GM12878 (cell line): Measurements from ENCODE around the gene KRT10. TPM values are rescaled to one million over a fixed set of nuclear protein-coding genes. Genes with fewer than 3 reads are reported as not detected.

Source experiments
- ATAC-seq: fragments of 200-7000 bp; cut with Tn5 transposase; 3 replicates; pipeline ENCODE4 v1.9.1; 2020; ENCODE audit warnings: mild to moderate bottlenecking, moderate library complexity
- BruUV-seq: library from RNA; stranded (reverse); fragments of 400-500 nt; replicated peaks from 2 replicates; lab custom pipeline; 2021; lab: Mats Ljungman, UMichigan
- CTCF ChIA-PET: fragments of 300-600 bp; sonication (Branson Sonifier 250); formaldehyde crosslinking; extraction: SDS; loops from one replicate; lab custom pipeline; 2021; ENCODE audit warnings: inconsistent platforms; lab: Yijun Ruan, JAX
- POLR2A ChIA-PET: fragments of 350-600 bp; formaldehyde crosslinking; extraction: SDS; loops from one replicate; lab custom pipeline; 2021; ENCODE audit warnings: inconsistent platforms; lab: Charles Lee
- RAD21 ChIA-PET: fragments of 300-600 bp; sonication (Branson Sonifier 250); formaldehyde crosslinking; loops from one replicate; lab custom pipeline; 2023; ENCODE audit warnings: antibody characterized with exemption; ENCODE audit not compliant: unreplicated experiment; lab: Charles Lee
- SMC1A ChIA-PET: fragments of 300-600 bp; sonication (Branson Sonifier 250); formaldehyde crosslinking; loops from one replicate; lab custom pipeline; 2023; ENCODE audit not compliant: unreplicated experiment, uncharacterized antibody; lab: Charles Lee
- DNase-seq: peaks from one replicate; pipeline ENCODE4 v3.0.0-alpha.2; 2011; ENCODE audit warnings: low read depth, low spot score
- FAIRE-seq: peaks from 3 replicates; lab custom pipeline; 2011; peaks lifted over from hg19 to GRCh38; lab: Jason Lieb, UNC
- H2AFZ ChIP-seq: 2 replicates; pipeline ENCODE4 v1.6.0; 2011; ENCODE audit warnings: low read depth, low read length, control low read depth; ENCODE audit not compliant: control insufficient read depth
- H3K27ac ChIP-seq: 2 replicates; pipeline ENCODE4 v1.5.1; 2011; ENCODE audit warnings: control low read depth; ENCODE audit not compliant: control insufficient read depth, insufficient read depth
- H3K27me3 ChIP-seq, 2 experiments: replicated peaks in 1 of 2; 2 replicates each; pipeline versions ENCODE4 v1.6.0 to v1.6.1; 2011; ENCODE audit warnings: low read length in 1 of 2; ENCODE audit not compliant: control insufficient read depth in 2 of 2, insufficient read depth in 2 of 2
- H3K36me3 ChIP-seq, 2 experiments: 2 replicates each; pipeline ENCODE4 v1.5.1; 2011; ENCODE audit warnings: low read length in 1 of 2; ENCODE audit not compliant: control insufficient read depth in 2 of 2, insufficient read depth in 2 of 2
- H3K4me1 ChIP-seq: 2 replicates; pipeline ENCODE4 v1.6.1; 2011; ENCODE audit warnings: mild to moderate bottlenecking, low read length, moderate library complexity, mixed read lengths; ENCODE audit not compliant: control insufficient read depth, insufficient read depth
- H3K4me2 ChIP-seq: 2 replicates; pipeline ENCODE4 v1.6.0; 2011; ENCODE audit warnings: control low read depth; ENCODE audit not compliant: control insufficient read depth, insufficient read depth
- H3K4me3 ChIP-seq: fragments of 200-600 bp; sonication (generic); 2 replicates; pipeline ENCODE4 v1.5.1; 2016
- H3K79me2 ChIP-seq: 2 replicates; pipeline ENCODE4 v1.6.0; 2011; ENCODE audit warnings: low read length; ENCODE audit not compliant: control insufficient read depth, insufficient read depth
- H3K9ac ChIP-seq: 2 replicates; pipeline ENCODE4 v1.8.0; 2011; ENCODE audit warnings: low read length, control low read depth, mixed read lengths; ENCODE audit not compliant: control insufficient read depth, insufficient read depth
- H3K9me3 ChIP-seq: replicated peaks from 3 replicates; pipeline ENCODE4 v1.5.1; 2011; ENCODE audit warnings: mild to moderate bottlenecking, low read length; ENCODE audit not compliant: control insufficient read depth, insufficient read depth
- H4K20me1 ChIP-seq: 2 replicates; pipeline ENCODE4 v1.6.0; 2011; ENCODE audit not compliant: control insufficient read depth, insufficient read depth
- ATF7 ChIP-seq: fragments of 450-650 bp; IDR thresholded peaks from 2 replicates; pipeline ENCODE4 v1.6.1; 2016; ENCODE audit warnings: low read depth, mild to moderate bottlenecking
- CEBPB ChIP-seq, 2 experiments: fragments of 150-350 bp in 1 of 2; IDR thresholded peaks; 2 replicates each; pipeline ENCODE4 v1.6.1; 2012 to 2014; ENCODE audit warnings: low read depth in 2 of 2, low read length in 2 of 2, borderline replicate concordance in 1 of 2, inconsistent platforms in 1 of 2
- EGR1 ChIP-seq, 2 experiments: IDR thresholded peaks; 1 replicate in 1 of 2; 2 replicates in 1 of 2; pipeline ENCODE4 v1.6.1; 2011 to 2012; ENCODE audit warnings: low read depth in 2 of 2, low read length in 2 of 2, borderline replicate concordance in 1 of 2, mild to moderate bottlenecking in 1 of 2, moderate library complexity in 1 of 2
- ELK1 ChIP-seq: IDR thresholded peaks from 2 replicates; pipeline ENCODE4 v1.6.1; 2012; ENCODE audit warnings: low read depth, low read length, improper control_type of control experiment
- FOXK2 ChIP-seq: fragments of 450-650 bp; IDR thresholded peaks from 2 replicates; pipeline ENCODE4 v1.6.1; 2017; ENCODE audit warnings: mild to moderate bottlenecking, moderate library complexity
- HDAC2 ChIP-seq: fragments of 200-600 bp; sonication (generic); IDR thresholded peaks from 2 replicates; pipeline ENCODE4 v1.6.1; 2017
- HDGF ChIP-seq: fragments of 450-650 bp; IDR thresholded peaks from 2 replicates; pipeline ENCODE4 v1.6.1; 2016; ENCODE audit warnings: antibody characterized with exemption
- JUNB ChIP-seq: IDR thresholded peaks from 2 replicates; pipeline ENCODE4 v1.6.1; 2016; ENCODE audit warnings: antibody characterized with exemption, mild to moderate bottlenecking
- LARP7 ChIP-seq: fragments of 450-650 bp; IDR thresholded peaks from 2 replicates; pipeline ENCODE4 v1.6.1; 2017; ENCODE audit warnings: mild to moderate bottlenecking
- MTA3 ChIP-seq: IDR thresholded peaks from 2 replicates; pipeline ENCODE4 v1.6.1; 2012; ENCODE audit warnings: low read length, inconsistent platforms, borderline replicate concordance
- POLR2AphosphoS5 ChIP-seq: IDR thresholded peaks from 2 replicates; pipeline ENCODE4 v1.6.1; 2011; ENCODE audit warnings: mild to moderate bottlenecking, low read length, inconsistent platforms
- SIN3A ChIP-seq: IDR thresholded peaks from 2 replicates; pipeline ENCODE4 v1.6.1; 2012; ENCODE audit warnings: low read depth, low read length, improper control_type of control experiment
- SP1 ChIP-seq: IDR thresholded peaks from one replicate; pipeline ENCODE4 v1.6.1; 2011; ENCODE audit warnings: low read depth, low read length
- ZNF207 ChIP-seq: fragments of 450-650 bp; IDR thresholded peaks from 2 replicates; pipeline ENCODE4 v1.6.1; 2014; ENCODE audit warnings: antibody characterized with exemption, mild to moderate bottlenecking, borderline replicate concordance
- ZNF217 ChIP-seq: fragments of 450-650 bp; IDR thresholded peaks from 2 replicates; pipeline ENCODE4 v1.6.1; 2017; ENCODE audit warnings: antibody characterized with exemption, mild to moderate bottlenecking
- in situ Hi-C: fragments of 300-500 bp; cut with MboI; formaldehyde crosslinking; loops from 9 replicates; pipeline ENCODE4 v1.14.3; 2018; ENCODE audit warnings: mixed read lengths
- intact Hi-C: fragments of 100-400 bp; cut with micrococcal nuclease; formaldehyde crosslinking; loops from one replicate; pipeline ENCODE4 v1.14.2; 2022; ENCODE audit not compliant: unreplicated experiment
- polyA plus RNA-seq, 11 experiments: library from polyadenylated mRNA; depleted of rRNA in 4 of 11; unstranded in 6 of 11; stranded (reverse) in 5 of 11; fragments of >200 nt; fragmentation: Nextera tagmentation in 4 of 11; fragmentation: Illumina TruSeq in 1 of 11; extraction: Ambion mirVana in 4 of 11; extraction: Trizol in 1 of 11; gene quantifications; 1 replicate in 1 of 11; 2 replicates in 10 of 11; pipeline versions ENCODE4 v1.2.1 to v1.2.3, GENCODE V29; 2011 to 2016; ENCODE audit warnings: inconsistent platforms in 2 of 11, missing spikeins in 2 of 11, low read depth in 1 of 11
- total RNA-seq, 4 experiments: library from RNA; depleted of rRNA in 3 of 4; stranded (reverse); fragments of >200 nt in 3 of 4; fragmentation: Illumina TruSeq in 1 of 4; extraction: Trizol in 1 of 4; gene quantifications; 2 replicates each; pipeline versions ENCODE4 v1.2.1 to v1.2.3, GENCODE V29; 2013 to 2021
- TF ChIP-seq, protein P1 (sequence below): fragments of 450-650 bp; IDR thresholded peaks from 2 replicates; pipeline ENCODE4 v1.6.1; 2017; ENCODE audit warnings: mild to moderate bottlenecking
- TF ChIP-seq, protein P2 (sequence below): fragments of 450-650 bp; IDR thresholded peaks from 2 replicates; pipeline ENCODE4 v1.6.1; 2017; ENCODE audit warnings: mild to moderate bottlenecking, moderate library complexity

Gene KRT10
- total and polyA plus RNA-seq, 10 of the 15 experiments (the other 5 are each of a cell fraction or from before 2014, with no cell fraction given) = 10.8 to 98.5 (median 23.9) TPM

DNA sequence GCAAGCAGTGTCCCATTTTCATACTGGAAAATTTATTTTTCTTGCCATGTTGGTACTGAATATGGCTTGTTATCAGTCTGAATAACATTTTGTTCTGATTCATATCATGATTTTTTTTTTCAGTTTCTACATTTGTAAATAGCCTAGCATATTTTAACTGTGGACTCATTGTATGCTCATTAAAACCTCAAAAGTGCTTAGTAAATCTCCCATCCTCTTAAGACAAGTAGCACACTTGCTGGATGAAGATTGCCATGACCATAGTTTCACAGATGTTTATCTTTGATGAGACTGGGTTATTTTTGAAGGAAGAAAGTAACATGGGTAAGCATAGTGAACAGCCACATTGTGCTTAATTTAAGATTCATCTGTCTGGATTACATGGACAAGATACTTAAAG, 878 bp downstream of the KRT10 start:
- DNase-seq (no peak), FAIRE-seq (no peak), ATAC-seq (no peak)
- ChIA-PET CTCF (no interaction called here), SMC1A (interaction anchor here (0.6 to 1.7 kb wide), 3 partner anchors 8 to 175 kb away, joined by 3 to 4 read pairs (median 3); no protein-coding TSS in a partner anchor), RAD21 (no interaction called here), POLR2A (interaction anchor here (0.6 kb wide), 1 partner anchor 176 kb away, joined by 4 read pairs; no protein-coding TSS in a partner anchor)
- Histone ChIP-seq H2AFZ (no peak overlapping the region), H3K9ac (no peak overlapping the region), H4K20me1 (no peaks in the 10 kb centered on the region), H3K4me1 (peaks cover 16% of the 10 kb centered on the region), H3K9me3 (no peaks in the 10 kb centered on the region), H3K27me3 (no peaks in the 10 kb centered on the region), H3K4me3 (no peak overlapping the region), H3K79me2 (peaks cover 5% of the 10 kb centered on the region), H3K4me2 (no peak overlapping the region), H3K27ac (no peak overlapping the region), H3K36me3 (peaks cover 0 to 7% of the 10 kb centered on the region in 2 experiments; a peak in 2 of 4 replicates)
- in situ Hi-C loops = no loop called here
- intact Hi-C loops = no loop called here
- BruUV-seq = no TSS peak
- TF ChIP-seq HDAC2 (no peak), CEBPB (IDR thresholded peaks at IDR 0.05; ENCODE audit: borderline replicate concordance in 1 of 2, low read depth in 2 of 2, low read length in 2 of 2) (no peak), FOXK2 (no peak), MTA3 (no peak), JUNB (no peak), SIN3A (no peak), ZNF207 (no peak), ATF7 (no peak), POLR2AphosphoS5 (no peak), LARP7 (no peak), ZNF217 (no peak), HDGF (no peak), ELK1 (no peak), SP1 (no peak), EGR1 (IDR thresholded peaks at IDR 0.05; ENCODE audit: borderline replicate concordance in 1 of 2, low read depth in 2 of 2, low read length in 2 of 2) (no peak)
- TF ChIP-seq, protein P1, sequence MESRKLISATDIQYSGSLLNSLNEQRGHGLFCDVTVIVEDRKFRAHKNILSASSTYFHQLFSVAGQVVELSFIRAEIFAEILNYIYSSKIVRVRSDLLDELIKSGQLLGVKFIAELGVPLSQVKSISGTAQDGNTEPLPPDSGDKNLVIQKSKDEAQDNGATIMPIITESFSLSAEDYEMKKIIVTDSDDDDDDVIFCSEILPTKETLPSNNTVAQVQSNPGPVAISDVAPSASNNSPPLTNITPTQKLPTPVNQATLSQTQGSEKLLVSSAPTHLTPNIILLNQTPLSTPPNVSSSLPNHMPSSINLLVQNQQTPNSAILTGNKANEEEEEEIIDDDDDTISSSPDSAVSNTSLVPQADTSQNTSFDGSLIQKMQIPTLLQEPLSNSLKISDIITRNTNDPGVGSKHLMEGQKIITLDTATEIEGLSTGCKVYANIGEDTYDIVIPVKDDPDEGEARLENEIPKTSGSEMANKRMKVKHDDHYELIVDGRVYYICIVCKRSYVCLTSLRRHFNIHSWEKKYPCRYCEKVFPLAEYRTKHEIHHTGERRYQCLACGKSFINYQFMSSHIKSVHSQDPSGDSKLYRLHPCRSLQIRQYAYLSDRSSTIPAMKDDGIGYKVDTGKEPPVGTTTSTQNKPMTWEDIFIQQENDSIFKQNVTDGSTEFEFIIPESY = no peak
- TF ChIP-seq, protein P2, sequence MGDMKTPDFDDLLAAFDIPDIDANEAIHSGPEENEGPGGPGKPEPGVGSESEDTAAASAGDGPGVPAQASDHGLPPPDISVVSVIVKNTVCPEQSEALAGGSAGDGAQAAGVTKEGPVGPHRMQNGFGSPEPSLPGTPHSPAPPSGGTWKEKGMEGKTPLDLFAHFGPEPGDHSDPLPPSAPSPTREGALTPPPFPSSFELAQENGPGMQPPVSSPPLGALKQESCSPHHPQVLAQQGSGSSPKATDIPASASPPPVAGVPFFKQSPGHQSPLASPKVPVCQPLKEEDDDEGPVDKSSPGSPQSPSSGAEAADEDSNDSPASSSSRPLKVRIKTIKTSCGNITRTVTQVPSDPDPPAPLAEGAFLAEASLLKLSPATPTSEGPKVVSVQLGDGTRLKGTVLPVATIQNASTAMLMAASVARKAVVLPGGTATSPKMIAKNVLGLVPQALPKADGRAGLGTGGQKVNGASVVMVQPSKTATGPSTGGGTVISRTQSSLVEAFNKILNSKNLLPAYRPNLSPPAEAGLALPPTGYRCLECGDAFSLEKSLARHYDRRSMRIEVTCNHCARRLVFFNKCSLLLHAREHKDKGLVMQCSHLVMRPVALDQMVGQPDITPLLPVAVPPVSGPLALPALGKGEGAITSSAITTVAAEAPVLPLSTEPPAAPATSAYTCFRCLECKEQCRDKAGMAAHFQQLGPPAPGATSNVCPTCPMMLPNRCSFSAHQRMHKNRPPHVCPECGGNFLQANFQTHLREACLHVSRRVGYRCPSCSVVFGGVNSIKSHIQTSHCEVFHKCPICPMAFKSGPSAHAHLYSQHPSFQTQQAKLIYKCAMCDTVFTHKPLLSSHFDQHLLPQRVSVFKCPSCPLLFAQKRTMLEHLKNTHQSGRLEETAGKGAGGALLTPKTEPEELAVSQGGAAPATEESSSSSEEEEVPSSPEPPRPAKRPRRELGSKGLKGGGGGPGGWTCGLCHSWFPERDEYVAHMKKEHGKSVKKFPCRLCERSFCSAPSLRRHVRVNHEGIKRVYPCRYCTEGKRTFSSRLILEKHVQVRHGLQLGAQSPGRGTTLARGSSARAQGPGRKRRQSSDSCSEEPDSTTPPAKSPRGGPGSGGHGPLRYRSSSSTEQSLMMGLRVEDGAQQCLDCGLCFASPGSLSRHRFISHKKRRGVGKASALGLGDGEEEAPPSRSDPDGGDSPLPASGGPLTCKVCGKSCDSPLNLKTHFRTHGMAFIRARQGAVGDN = no peak
